ENCODE measurements around the gene PLEKHH3.

Gene PLEKHH3

DNA sequence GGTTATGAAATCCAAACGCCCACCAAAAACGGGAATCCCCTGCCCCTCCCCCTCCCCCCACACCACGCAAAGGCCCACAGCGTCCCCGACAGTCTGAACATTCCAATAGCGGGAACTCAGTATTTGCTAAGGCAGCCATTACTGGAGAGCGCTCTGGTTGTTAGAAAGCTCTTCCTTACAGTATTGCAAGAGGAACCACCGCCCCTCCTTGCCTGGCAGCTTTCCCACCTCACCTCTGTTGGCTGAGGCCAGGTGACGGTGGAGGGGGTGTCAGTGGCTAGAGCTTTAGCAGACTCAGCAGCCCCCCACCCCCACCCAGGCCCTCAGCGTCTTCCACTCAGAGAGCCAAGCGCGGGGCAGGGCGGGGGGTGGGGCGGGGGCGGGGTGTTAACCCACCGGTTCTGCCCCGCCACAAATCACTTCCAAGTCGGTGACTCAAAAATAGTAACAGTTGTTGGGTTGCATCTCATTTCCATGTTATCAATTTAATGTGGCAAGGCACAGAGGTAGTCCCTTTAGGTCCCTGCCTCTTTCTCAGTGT, 2.2 kb upstream of the PLEKHH3 start:
- Histone ChIP-seq H3K27ac (peak overlapping the region; percentile 88 to 94), H3K4me1 (peaks cover 0 to 82% (median 63%) of the 10 kb centered on the region in 4 donors), H3K36me3 (no peaks in the 10 kb centered on the region), H3K27me3 (no peaks in the 10 kb centered on the region), H3K9me3 (no peaks in the 10 kb centered on the region), H3K4me3 (peak overlapping the region; percentile 70 to 100)
- TF ChIP-seq, protein P1, sequence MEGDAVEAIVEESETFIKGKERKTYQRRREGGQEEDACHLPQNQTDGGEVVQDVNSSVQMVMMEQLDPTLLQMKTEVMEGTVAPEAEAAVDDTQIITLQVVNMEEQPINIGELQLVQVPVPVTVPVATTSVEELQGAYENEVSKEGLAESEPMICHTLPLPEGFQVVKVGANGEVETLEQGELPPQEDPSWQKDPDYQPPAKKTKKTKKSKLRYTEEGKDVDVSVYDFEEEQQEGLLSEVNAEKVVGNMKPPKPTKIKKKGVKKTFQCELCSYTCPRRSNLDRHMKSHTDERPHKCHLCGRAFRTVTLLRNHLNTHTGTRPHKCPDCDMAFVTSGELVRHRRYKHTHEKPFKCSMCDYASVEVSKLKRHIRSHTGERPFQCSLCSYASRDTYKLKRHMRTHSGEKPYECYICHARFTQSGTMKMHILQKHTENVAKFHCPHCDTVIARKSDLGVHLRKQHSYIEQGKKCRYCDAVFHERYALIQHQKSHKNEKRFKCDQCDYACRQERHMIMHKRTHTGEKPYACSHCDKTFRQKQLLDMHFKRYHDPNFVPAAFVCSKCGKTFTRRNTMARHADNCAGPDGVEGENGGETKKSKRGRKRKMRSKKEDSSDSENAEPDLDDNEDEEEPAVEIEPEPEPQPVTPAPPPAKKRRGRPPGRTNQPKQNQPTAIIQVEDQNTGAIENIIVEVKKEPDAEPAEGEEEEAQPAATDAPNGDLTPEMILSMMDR (IDR thresholded peaks at IDR 0.05) = no peak
- DNase-seq = peak; percentile 53 to 80
- intact Hi-C loops (cut with DNase I; ENCODE audit: low total_unique reads) = no loop called here

DNA sequence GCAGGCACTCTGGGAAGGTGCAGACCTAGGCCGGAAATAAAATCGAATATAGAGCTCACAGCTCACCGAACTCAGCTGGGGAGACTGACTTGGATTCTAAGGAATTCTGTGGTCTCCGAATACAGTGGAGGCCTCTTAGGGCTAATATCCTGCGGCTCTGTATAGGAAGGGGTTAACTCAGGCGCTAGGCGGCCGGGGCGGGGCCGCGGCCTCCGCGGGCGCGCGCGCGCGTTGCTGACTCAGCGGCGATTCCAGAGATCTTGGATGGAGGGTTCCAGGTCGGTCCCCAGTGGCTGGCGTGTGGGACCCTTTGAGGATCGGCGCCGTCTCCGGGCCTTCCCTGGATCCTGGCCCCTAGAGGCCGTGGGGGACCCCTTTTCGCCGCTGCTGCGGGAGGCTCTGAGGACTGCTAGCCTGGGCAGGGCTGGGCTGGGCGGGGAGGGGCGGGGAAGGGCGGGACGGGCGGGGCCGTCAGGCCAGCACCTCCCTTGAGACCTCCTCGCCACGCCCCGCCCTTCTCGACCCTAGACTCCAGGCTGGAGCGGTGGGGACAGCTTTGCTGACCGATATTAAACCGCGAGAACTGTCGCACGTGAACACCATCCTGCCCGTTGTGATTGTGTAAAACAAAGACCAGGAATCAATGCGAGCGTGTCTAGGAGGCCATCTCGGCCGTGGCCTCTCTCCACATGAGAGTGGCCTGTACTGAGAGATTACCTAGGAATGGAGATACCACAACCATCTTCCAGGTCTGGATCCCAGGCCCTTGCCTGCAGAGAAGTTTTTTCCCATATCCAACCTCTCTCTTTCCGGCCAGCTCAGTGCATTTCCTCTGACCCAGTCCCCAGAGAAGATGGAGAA, 1.4 kb upstream of the PLEKHH3 start:
- H3K36me3 ChIP-seq = peaks cover 3 to 5% (median 5%) of the 10 kb centered on the region in 3 donors
- peak overlapping the region; percentile 70 to 100 for H3K4me3 ChIP-seq
- peak; percentile 91 to 96 for DNase-seq
- peaks cover 3 to 82% (median 63%) of the 10 kb centered on the region in 4 donors for H3K4me1 ChIP-seq
- intact Hi-C loops (cut with DNase I; ENCODE audit: low total_unique reads) = no loop called here
- peak overlapping the region; percentile 88 to 94 for H3K27ac ChIP-seq
- TF ChIP-seq, protein P1 (IDR thresholded peaks at IDR 0.05) = no peak
- H3K27me3 ChIP-seq = no peaks in the 10 kb centered on the region
- no peaks in the 10 kb centered on the region for H3K9me3 ChIP-seq

DNA sequence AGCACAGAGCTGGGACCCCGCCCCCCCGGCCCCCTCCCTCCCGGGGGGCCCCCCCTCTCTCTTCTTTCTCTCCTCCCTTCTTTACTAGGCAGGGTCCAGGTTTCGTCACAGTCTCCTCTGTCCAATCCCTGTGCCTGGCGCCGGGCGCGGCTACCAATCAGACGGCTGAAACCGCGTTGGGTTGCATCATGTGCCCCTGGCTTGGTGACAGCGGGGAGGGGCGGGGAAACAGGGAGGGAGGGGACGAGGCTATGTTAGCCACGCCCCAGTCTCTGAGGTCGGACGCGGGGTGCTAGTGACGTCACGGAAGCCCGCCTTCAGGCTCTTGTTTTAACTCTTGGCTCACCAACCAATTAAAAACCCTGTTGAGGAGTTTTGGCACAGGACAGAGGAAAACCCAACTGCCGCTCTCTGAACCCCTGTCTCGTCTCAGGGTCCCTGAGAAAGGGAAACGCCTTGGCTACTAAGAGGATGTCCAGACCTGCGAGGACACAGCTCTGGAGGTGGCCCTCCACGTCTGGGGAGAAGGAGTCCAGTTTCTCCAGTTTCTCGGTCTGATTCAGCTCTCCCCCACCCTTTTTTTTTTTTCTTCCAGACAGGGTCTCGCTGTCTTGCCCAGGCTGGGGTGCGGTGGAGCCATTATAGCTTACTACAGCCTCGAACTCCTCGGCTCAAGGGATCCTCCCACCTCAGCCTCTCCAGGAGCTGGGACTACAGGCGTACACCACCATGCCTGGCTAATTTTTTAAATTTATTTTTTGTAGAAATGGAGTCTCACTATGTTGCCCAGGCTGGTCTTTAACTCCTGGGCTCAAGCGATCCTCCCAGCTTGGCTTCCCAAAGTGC, 441 bp upstream of the PLEKHH3 start:
- no peaks in the 10 kb centered on the region for H3K9me3 ChIP-seq
- no peaks in the 10 kb centered on the region for H3K27me3 ChIP-seq
- TF ChIP-seq, protein P1 (IDR thresholded peaks at IDR 0.05) = no peak
- peak overlapping the region; percentile 70 to 100 for H3K4me3 ChIP-seq
- DNase-seq = peak; percentile 100
- intact Hi-C loops (cut with DNase I; ENCODE audit: low total_unique reads) = no loop called here
- H3K27ac ChIP-seq = peak overlapping the region; percentile 88 to 97
- H3K36me3 ChIP-seq = peaks cover 11 to 14% (median 14%) of the 10 kb centered on the region in 3 donors
- peaks cover 3 to 82% (median 67%) of the 10 kb centered on the region in 4 donors for H3K4me1 ChIP-seq

DNA sequence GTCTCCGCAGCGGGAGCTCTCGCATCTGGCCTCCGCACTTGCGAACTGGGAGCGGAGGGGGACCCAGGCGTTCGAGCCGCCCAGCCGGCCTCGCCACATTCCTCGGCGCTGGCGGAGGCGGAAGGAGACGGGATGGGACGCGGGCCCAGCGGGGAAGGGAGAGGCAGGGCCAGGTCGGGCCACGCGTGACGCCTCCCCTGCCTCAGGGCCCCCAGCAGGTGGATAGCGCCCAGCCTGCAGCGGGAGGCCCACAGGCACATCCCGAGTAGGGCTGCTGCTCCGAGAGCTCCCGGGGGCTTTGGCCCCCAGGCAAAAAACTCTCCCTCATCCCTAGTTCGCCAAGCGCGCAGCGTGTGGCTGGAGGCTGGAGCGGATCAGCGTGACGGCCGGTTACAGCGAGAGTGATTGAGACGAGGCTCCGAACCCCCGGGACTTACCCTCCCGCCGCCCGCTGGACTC, 800 bp downstream of the PLEKHH3 start:
- H3K4me3 ChIP-seq = peak overlapping the region; percentile 70 to 100
- TF ChIP-seq, protein P1 (IDR thresholded peaks at IDR 0.05) = no peak
- intact Hi-C loops (cut with DNase I; ENCODE audit: low total_unique reads) = no loop called here
- peak; percentile 50 to 85 for DNase-seq
- no peaks in the 10 kb centered on the region for H3K27me3 ChIP-seq
- peaks cover 23 to 26% (median 25%) of the 10 kb centered on the region in 3 donors for H3K36me3 ChIP-seq
- H3K4me1 ChIP-seq = peaks cover 3 to 76% (median 63%) of the 10 kb centered on the region in 4 donors
- no peaks in the 10 kb centered on the region for H3K9me3 ChIP-seq
- H3K27ac ChIP-seq = peak overlapping the region; percentile 88 to 97

DNA sequence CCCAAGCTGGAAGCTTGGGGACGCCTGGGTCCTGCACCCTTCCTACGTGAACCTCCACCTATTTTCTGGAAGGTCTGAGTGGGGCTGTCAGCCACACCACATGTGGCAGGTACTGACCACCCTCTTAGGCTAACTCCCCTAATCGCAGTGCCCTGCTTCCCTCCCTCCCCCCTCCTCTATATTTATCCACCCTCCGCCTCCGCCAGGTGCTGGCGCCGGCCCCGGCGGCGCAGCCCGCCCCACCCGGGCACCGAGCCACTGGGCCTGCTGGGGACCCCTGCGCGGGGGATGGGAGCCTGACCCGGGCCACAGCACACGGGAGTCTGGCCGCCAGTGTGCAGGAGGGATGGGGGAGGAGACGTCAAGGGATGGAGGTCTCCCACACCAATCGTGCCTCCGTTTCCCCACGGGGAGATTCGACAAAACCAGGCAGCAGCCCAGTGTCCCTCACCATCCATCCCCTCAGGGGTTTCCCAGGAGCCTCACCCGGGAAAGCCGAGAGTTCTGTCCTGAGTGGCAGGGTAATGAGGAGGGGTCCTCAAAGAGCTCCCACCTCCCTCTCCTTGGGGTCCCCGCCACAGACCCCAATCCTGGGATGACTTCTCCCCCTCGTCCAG, 1.3 kb downstream of the PLEKHH3 start:
- peak overlapping the region; percentile 88 to 97 for H3K27ac ChIP-seq
- DNase-seq = peak in 1 of 2 donors; percentile 85
- H3K4me3 ChIP-seq = peak overlapping the region; percentile 70 to 100
- no peaks in the 10 kb centered on the region for H3K27me3 ChIP-seq
- peaks cover 3 to 74% (median 62%) of the 10 kb centered on the region in 4 donors for H3K4me1 ChIP-seq
- TF ChIP-seq, protein P1 (IDR thresholded peaks at IDR 0.05) = no peak
- no peaks in the 10 kb centered on the region for H3K9me3 ChIP-seq
- intact Hi-C loops (cut with DNase I; ENCODE audit: low total_unique reads) = no loop called here
- peaks cover 29 to 32% (median 30%) of the 10 kb centered on the region in 3 donors for H3K36me3 ChIP-seq
